OCI-LY1 (cell line): Measurements from ENCODE around the gene CELSR3.

Experiments
- H2AFZ ChIP-seq: fragments of 200-600 bp; sonication (generic), shearing (Covaris generic); 2 replicates; pipeline ENCODE4 v1.6.0; 2014; ENCODE audit warnings: antibody characterized with exemption, mild to moderate bottlenecking, low read length
- H3F3A ChIP-seq: fragments of 200-600 bp; sonication (generic), shearing (Covaris generic); 2 replicates; pipeline ENCODE4 v1.6.0; 2014; ENCODE audit warnings: mild to moderate bottlenecking, antibody characterized with exemption, low read length, moderate library complexity; ENCODE audit not compliant: insufficient read depth
- H3K27ac ChIP-seq: fragments of 200-600 bp; sonication (generic); 2 replicates; pipeline ENCODE4 v1.5.1; 2014; ENCODE audit warnings: low read length, mixed run types, mild to moderate bottlenecking, low read depth; ENCODE audit not compliant: poor library complexity, severe bottlenecking
- H3K27me3 ChIP-seq: fragments of 200-600 bp; sonication (generic); 2 replicates; pipeline ENCODE4 v1.6.0; 2014; ENCODE audit warnings: antibody characterized with exemption, mild to moderate bottlenecking, low read length, moderate library complexity; ENCODE audit not compliant: insufficient read depth
- H3K36me3 ChIP-seq: fragments of 200-600 bp; sonication (generic); 2 replicates; pipeline ENCODE4 v1.6.1; 2014; ENCODE audit warnings: mild to moderate bottlenecking, antibody characterized with exemption, low read length, moderate library complexity, mixed read lengths; ENCODE audit not compliant: insufficient read depth
- H3K4me1 ChIP-seq: fragments of 200-600 bp; sonication (generic); 2 replicates; pipeline ENCODE4 v1.5.1; 2014; ENCODE audit warnings: mild to moderate bottlenecking, low read length, moderate library complexity; ENCODE audit not compliant: insufficient read depth, severe bottlenecking
- H3K4me2 ChIP-seq: fragments of 200-600 bp; sonication (generic), shearing (Covaris generic); 2 replicates; pipeline ENCODE4 v1.6.1; 2014; ENCODE audit warnings: low read length
- H3K4me3 ChIP-seq: fragments of 200-600 bp; sonication (generic); 2 replicates; pipeline ENCODE4 v1.5.1; 2014; ENCODE audit warnings: low read length, low read depth, mild to moderate bottlenecking, mixed read lengths; ENCODE audit not compliant: poor library complexity, severe bottlenecking
- H3K79me2 ChIP-seq: fragments of 200-600 bp; shearing (Covaris generic); 2 replicates; pipeline ENCODE4 v1.6.1; 2016; ENCODE audit warnings: mixed run types, low read length, mixed read lengths; ENCODE audit not compliant: insufficient read depth
- H3K9ac ChIP-seq: fragments of 200-600 bp; sonication (generic), shearing (Covaris generic); 2 replicates; pipeline ENCODE4 v1.6.1; 2014; ENCODE audit warnings: mild to moderate bottlenecking, low read length, mixed read lengths
- H3K9me2 ChIP-seq: fragments of 200-600 bp; sonication (generic), shearing (Covaris generic); 2 replicates; pipeline ENCODE4 v1.6.1; 2014; ENCODE audit warnings: low read depth, mild to moderate bottlenecking, low read length, mixed read lengths
- H3K9me3 ChIP-seq: fragments of 200-600 bp; shearing (Covaris generic); 2 replicates; pipeline ENCODE4 v1.6.1; 2014; ENCODE audit warnings: low read length, mixed read lengths
- H4K20me1 ChIP-seq: fragments of 200-600 bp; sonication (generic), shearing (Covaris generic); 2 replicates; pipeline ENCODE4 v1.6.0; 2016; ENCODE audit warnings: mild to moderate bottlenecking, low read length; ENCODE audit not compliant: insufficient read depth
- EZH2 ChIP-seq: fragments of 200-600 bp; sonication (generic), shearing (Covaris generic); IDR thresholded peaks from 2 replicates; pipeline ENCODE4 v1.8.0; 2017; ENCODE audit warnings: borderline replicate concordance, mixed run types, mild to moderate bottlenecking, antibody characterized with exemption, low read length, moderate library complexity, mixed read lengths
- TF ChIP-seq, protein P1 (sequence below): fragments of 200-600 bp; sonication (generic), shearing (Covaris generic); IDR thresholded peaks from 2 replicates; pipeline ENCODE4 v1.5.1; 2017; ENCODE audit warnings: mild to moderate bottlenecking, antibody characterized with exemption, low read length, moderate library complexity, mixed read lengths

CELSR3 gene

DNA sequence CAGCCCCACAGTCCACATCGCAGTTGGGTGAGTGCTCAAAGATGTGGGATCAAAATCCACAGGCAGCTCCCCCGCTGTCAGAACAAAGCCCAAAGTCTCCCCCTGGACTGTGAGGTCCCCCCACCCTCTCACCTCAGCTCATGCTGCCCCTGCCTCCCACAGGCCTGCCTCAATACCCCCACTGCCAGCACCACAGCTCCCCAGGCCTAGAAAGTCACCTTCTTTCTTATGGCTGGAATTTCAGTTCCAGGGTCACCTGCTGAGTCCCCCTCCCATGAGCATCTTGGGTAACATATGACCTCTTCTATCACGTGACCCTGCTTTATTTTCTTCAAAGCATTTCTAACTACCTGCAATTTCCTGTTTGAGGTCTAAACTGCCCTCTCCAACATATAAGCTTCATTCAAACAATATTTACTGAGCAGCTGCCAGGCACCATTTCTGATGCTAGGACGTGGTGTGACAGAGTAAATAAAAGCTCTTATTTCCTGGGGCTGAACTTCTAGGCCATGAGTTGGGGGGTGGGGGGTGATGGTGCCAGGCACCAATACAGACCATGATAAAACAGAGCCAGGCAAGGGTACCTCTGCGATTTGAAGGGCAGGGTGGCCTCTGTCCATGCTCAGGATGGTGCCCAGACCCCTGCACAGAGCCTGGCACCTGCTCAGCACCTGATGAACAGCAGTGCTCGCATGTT, 38.7 kb downstream of the CELSR3 start:
- no peaks in the 10 kb centered on the region for H4K20me1 ChIP-seq
- H2AFZ ChIP-seq, result no peak overlapping the region
- H3K36me3 ChIP-seq, result peaks cover 37% of the 10 kb centered on the region
- no peaks in the 10 kb centered on the region for H3F3A ChIP-seq
- no peak overlapping the region for H3K4me3 ChIP-seq
- TF ChIP-seq, protein P1, sequence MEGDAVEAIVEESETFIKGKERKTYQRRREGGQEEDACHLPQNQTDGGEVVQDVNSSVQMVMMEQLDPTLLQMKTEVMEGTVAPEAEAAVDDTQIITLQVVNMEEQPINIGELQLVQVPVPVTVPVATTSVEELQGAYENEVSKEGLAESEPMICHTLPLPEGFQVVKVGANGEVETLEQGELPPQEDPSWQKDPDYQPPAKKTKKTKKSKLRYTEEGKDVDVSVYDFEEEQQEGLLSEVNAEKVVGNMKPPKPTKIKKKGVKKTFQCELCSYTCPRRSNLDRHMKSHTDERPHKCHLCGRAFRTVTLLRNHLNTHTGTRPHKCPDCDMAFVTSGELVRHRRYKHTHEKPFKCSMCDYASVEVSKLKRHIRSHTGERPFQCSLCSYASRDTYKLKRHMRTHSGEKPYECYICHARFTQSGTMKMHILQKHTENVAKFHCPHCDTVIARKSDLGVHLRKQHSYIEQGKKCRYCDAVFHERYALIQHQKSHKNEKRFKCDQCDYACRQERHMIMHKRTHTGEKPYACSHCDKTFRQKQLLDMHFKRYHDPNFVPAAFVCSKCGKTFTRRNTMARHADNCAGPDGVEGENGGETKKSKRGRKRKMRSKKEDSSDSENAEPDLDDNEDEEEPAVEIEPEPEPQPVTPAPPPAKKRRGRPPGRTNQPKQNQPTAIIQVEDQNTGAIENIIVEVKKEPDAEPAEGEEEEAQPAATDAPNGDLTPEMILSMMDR, result no peak
- no peak for TF ChIP-seq EZH2
- no peaks in the 10 kb centered on the region for H3K79me2 ChIP-seq
- H3K9me3 ChIP-seq, result no peaks in the 10 kb centered on the region
- no peaks in the 10 kb centered on the region for H3K9me2 ChIP-seq
- no peak overlapping the region for H3K4me2 ChIP-seq
- H3K4me1 ChIP-seq, result peaks cover 5% of the 10 kb centered on the region
- no peak overlapping the region for H3K9ac ChIP-seq
- no peaks in the 10 kb centered on the region for H3K27me3 ChIP-seq
- H3K27ac ChIP-seq, result peak overlapping the region; percentile 39

DNA sequence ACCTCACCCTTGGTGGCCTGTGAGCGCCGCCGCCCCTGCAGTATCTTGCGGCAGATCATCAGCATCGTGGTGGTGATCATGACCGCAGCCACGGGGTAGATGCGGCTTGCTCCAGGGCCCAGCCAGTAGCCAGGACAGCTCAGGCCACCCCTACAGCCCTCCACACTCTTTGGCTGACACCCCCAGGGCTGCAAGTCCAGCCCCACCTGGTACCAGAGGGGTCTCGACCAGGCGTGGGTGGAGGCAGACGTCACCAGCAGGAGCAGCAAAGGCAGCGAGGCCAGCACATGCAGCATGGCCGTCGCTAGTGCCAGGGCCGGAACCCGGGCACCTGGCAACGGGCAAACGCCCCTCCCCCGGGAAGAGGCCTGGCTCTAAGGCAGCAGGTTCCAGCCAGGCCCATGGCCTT, 41.2 kb downstream of the CELSR3 start, which contains the start of gene TMEM89:
Gene TMEM89, minus strand, starts transcription at position 309 of the 409 bp plus-strand sequence. Its CDS starts 13 bp downstream, at position 296.
- Histone ChIP-seq H3K36me3 (peaks cover 17% of the 10 kb centered on the region; the same call in 1 of the 2 replicates), H3K4me2 (no peak within 1 kb of the TSS), H3K9ac (no peak within 1 kb of the TSS), H2AFZ (no peak within 1 kb of the TSS), H4K20me1 (no peaks in the 10 kb centered on the region), H3K27ac (no peak within 1 kb of the TSS), H3K27me3 (no peaks in the 10 kb centered on the region), H3K9me3 (peaks cover 9% of the 10 kb centered on the region), H3K4me1 (peaks cover 5% of the 10 kb centered on the region), H3K4me3 (no peak within 1 kb of the TSS), H3K9me2 (no peaks in the 10 kb centered on the region), H3K79me2 (no peaks in the 10 kb centered on the region), H3F3A (no peaks in the 10 kb centered on the region)
- TF ChIP-seq EZH2, result no peak
- TF ChIP-seq, protein P1, result no peak

DNA sequence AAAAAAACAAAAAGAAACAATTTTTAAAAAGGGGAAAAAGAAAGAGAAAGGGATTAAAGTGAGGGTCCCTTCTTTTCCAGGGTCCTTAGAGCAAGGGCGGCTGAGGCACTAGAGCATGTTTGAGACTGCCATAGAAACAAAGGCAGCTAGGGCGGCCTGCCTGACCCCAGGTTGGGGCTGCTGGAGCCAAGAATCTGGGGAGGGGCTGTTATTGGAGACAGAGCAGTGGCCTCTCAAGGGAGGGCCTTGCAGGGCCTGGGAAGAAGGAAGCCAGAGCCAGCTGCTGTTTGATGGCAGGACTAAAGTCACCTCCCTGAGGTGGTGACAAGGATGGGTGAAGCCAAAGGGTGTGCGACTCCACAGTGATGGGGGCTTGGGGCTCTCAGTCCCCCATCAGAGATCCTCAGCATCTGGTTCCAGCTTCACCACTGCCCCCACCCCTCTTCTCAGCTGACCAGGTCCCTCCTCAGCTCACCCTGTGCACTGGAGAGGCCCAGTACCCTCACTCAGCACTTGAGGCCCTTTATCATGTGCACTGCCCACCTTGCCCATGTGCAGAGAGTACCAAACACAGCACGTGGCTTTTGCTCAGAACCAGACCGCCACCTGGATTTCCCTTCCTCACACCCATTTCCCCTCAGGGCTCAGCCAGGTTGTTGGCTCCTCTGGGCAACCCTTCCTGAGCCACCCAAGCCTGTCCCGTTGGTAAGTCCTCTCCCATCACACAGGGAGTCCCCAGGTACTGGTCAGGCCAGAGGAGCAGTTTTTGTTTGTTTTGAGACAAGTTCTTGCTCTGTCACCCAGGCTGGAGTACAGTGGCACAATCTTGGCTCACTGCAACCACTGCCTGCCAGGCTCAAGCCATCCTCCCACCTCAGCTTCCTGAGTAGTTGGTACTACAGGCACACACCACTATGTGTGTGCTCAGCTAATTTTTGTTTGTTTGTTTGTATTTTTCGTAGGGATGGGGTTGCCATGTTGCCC, 42.9 kb downstream of the CELSR3 start:
- Histone ChIP-seq H2AFZ (no peak overlapping the region), H3K27ac (no peak overlapping the region), H3F3A (no peaks in the 10 kb centered on the region), H3K36me3 (peaks cover 2% of the 10 kb centered on the region; the same call in 1 of the 2 replicates), H3K4me2 (no peak overlapping the region), H3K9me3 (peaks cover 9% of the 10 kb centered on the region), H3K27me3 (no peaks in the 10 kb centered on the region), H3K9ac (no peak overlapping the region), H4K20me1 (no peaks in the 10 kb centered on the region), H3K4me3 (no peak overlapping the region), H3K9me2 (no peaks in the 10 kb centered on the region), H3K4me1 (peaks cover 5% of the 10 kb centered on the region), H3K79me2 (no peaks in the 10 kb centered on the region)
- TF ChIP-seq, protein P1, result no peak
- TF ChIP-seq EZH2, result no peak
